GM18951 (cell line): ENCODE measurements around the gene GJC2.

Experiments
- POLR2A ChIP-seq: IDR thresholded peaks from 4 replicates; pipeline ENCODE4 v1.6.1; 2011; ENCODE audit warnings: mild to moderate bottlenecking; ENCODE audit not compliant: insufficient read length, insufficient read depth; ENCODE audit errors: extremely low read depth
- in situ Hi-C: fragments of 300-500 bp; cut with MboI; formaldehyde crosslinking; loops from one replicate; pipeline ENCODE4 v1.12.0; 2022; ENCODE audit warnings: low sequenced_read_pairs, mixed read lengths, inconsistent platforms; ENCODE audit not compliant: unreplicated experiment

The GJC2 gene

DNA sequence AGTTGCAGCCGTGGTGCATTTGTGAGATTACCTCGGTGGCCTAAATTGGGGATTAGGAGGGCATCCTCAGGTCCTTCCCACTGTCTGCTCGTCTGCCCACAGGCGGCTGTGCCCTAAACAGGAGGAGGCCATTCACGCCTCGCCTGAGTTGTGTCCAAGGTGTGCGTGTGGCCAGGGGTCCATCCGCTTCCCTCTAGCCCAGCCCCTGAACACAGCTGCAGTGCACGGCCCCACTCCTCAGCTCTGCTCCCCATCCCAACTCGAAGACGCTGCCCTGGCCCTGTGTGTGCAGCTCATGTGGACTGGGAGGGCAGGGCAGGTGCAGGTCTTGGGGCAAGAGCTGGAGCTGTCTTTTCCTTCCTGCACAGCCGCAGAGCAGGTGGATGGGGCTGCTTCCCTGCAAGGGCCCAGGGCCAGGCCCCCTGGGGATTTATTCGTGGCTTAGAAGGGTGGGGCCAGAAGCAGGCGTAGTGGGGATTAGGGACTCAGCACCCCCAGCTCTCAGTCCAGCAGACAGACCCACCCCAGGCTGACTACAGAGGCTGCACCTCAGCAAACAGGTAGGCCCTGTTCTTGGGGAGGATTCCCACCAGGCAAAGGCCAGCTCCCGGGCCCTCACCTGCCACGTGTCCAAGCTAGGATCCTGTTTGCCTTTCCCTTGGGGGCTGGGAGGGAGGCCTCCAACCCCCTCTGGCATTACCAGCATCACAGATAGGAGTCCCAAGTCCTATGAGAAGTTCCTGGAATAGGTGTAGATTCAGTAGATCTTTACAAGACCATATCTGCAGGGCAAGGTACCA lies 5.3 kb upstream of the GJC2 start:
- in situ Hi-C loops: no loop called here
- TF ChIP-seq POLR2A: no peak

DNA sequence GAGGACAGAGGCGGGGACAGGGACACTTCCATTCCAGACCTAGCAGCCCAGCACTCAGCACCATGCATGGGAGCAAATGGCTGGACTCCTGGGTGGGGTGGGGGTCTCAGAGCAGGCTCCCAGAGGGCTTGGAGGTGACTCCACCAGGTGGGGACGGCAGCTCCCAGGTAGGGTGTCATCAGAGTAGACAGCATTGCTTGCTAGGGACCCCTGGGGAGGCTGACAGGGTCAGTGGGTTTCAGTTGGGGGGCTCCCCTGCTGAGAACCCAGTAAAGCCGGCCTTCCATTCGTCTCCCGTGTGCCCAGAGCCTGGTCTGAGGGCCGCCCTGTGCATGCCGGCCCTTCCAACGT lies 4.8 kb upstream of the GJC2 start:
- TF ChIP-seq POLR2A: no peak
- in situ Hi-C loops: no loop called here

DNA sequence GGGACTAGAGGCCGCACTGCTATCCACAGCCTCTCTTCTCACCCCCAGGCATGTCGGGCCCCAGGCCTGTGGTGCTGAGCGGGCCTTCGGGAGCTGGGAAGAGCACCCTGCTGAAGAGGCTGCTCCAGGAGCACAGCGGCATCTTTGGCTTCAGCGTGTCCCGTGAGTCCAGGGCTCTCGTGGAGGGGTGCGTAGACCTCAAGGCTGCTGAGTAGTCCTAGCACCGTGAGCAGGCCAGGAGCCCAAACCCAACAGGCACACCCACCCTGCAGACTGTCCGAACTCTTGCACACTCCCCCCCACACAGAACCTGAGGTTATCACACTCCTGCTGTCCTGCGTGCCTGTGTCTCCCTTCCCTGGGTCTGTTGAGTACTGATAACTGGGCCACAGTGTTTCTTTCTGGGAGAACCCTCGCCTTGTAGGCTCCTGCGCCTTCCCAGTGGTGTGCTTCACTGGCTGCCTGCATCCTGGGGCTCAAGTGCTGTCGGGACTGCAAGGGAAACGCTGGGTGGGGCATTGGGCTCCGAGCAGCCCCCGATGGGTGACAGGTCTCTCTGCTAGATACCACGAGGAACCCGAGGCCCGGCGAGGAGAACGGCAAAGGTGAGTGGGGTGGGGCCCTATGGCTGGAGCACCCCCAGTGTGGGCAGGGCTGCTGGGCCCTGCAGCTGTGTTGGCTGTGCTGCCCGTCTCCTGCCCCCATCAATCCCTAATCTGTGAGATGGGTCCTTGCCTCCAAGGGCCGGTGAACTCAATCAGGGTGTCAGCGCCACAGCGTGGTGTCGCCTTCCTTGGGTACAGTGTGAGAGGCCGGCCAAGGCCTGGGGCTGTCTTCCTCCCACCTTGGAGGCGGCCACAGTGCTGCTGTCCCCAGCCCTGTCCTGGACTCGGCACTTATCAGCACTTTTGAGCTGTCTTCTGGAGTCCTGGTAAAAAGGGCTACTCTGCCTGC lies 4.0 kb upstream of the GJC2 start:
- in situ Hi-C loops: no loop called here
- no peak for TF ChIP-seq POLR2A

DNA sequence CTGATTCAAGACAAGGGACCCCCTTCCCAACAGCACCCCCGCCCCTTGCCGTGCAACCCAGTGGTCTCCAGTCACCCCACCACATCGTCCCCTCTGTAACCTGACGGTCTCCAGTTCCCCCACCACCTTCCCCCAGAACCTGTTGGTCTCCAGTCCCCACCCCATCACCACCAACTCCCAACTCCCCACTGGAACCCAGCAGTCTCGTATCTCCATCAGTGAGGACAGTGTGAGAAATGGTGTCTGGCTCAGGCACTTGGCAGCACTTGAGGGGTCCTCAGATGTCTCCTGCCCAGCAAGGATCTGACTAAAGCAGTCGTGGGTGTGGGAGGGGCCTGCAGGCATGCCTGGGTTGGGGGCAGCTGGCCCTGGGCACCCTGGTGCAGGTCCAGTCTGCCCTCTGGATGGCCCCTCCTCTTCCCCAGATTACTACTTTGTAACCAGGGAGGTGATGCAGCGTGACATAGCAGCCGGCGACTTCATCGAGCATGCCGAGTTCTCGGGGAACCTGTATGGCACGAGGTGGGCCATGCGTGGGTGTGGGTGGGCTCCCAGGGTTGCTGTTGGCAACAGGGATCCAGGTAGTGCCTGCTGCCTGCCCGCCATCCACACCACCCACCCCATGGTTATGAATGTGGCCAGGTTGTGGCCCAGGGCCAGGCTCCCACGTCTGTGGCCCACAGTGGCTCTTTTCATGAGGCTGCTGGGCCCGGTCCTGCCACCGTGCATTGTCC lies 3.1 kb upstream of the GJC2 start:
- in situ Hi-C loops: no loop called here
- TF ChIP-seq POLR2A: no peak

DNA sequence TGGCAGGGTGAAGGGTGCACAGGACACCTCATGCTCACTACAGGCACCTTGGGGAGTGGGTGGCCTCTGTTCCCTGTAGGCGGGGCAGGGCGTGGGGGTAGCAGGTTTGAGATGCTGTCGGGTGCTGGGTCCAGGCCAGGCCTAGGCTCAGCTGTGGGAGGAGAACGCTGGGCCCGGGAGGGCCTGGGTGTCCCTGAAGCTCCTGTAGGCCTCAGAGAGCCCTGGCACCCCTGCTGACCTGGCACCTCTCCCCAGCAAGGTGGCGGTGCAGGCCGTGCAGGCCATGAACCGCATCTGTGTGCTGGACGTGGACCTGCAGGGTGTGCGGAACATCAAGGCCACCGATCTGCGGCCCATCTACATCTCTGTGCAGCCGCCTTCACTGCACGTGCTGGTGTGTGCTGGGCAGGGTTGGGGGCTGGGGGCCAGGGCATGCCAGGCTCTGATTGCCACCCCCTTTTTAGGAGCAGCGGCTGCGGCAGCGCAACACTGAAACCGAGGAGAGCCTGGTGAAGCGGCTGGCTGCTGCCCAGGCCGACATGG lies 2.5 kb upstream of the GJC2 start:
- TF ChIP-seq POLR2A: no peak
- in situ Hi-C loops: no loop called here

DNA sequence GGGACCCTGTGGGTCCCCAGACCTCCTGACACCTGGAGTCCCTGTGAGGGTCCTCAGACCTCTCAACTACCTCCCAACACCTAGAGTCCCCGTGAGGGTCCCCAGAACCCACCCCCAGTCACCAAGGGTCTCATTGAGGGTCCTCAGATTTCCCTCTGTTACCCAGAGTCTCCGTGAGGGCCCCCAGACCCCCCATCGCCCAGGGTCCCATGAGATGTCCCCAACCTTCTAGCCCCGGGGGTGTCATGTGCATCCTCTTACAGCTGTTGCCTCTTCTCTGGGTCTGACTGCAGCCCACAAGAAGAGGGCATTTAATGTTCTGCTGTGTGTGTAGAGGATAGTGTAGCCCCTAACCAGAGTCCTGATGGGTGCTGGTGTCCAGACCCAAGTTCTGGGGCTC lies 2.0 kb upstream of the GJC2 start:
- no peak for TF ChIP-seq POLR2A
- in situ Hi-C loops: no loop called here

DNA sequence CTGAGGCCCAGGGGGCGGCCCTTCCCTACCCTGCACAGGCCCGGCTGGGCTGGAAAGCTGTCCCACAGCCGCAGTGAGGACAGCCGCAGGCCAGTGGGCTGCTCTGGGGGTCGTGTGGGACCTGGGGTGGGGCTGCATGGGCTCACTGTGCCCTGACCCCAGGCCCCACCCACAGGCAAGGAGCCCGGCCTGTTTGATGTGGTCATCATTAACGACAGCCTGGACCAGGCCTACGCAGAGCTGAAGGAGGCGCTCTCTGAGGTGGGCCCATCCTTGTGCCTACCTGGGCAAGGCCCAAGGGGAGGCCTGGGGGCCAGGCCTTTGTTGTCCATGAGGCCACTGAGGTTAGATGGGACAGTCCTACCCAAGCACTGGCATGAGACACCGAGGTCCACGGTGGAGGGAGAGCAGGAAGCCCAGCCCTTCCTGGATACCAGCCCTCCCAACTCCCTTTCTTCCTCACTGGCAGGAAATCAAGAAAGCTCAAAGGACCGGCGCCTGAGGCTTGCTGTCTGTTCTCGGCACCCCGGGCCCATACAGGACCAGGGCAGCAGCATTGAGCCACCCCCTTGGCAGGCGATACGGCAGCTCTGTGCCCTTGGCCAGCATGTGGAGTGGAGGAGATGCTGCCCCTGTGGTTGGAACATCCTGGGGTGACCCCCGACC lies 1.4 kb upstream of the GJC2 start:
- no peak for TF ChIP-seq POLR2A
- in situ Hi-C loops: no loop called here

DNA sequence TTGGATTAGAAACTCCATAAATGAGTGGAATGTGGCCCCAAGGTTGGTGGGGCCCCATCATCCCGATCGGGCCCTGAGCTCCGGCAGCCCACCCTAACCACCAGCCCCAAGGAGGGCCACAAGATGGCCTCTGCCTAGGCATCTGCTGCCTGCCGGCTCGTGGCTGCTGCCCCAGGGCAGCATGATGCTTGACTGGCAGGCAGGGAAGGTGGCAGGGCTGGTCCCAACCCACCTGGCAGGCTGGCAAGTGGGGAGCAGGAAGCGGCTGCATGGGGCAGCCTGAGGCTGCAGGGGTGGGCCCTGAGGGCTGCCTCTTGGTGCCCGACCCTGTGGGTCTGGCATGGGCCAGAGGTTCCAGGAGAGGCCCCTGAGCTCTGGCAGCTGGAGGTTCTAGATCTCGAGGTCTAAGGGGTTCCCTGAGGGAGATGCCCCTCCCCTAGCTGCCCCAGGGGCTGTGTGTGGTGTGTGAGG lies 760 bp upstream of the GJC2 start:
- in situ Hi-C loops: no loop called here
- TF ChIP-seq POLR2A: no peak

DNA sequence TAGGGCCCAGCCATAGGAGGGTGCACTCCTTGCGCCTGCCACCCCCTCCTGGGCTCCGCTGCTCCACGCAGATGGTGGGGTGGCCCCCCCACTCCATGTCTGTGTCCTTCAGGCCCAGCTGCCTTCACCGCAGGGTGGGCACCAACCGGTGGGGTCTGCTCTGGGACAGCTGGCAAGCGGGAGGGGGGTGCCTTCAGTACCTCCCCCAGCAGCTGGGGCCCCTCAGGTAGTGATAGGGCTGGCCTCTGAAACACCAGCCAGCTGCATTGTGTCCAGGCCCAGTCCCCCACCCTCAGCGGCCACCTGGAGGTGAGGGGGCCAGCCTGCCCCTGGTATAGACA lies 360 bp downstream of the GJC2 start:
- no peak for TF ChIP-seq POLR2A
- in situ Hi-C loops: no loop called here

DNA sequence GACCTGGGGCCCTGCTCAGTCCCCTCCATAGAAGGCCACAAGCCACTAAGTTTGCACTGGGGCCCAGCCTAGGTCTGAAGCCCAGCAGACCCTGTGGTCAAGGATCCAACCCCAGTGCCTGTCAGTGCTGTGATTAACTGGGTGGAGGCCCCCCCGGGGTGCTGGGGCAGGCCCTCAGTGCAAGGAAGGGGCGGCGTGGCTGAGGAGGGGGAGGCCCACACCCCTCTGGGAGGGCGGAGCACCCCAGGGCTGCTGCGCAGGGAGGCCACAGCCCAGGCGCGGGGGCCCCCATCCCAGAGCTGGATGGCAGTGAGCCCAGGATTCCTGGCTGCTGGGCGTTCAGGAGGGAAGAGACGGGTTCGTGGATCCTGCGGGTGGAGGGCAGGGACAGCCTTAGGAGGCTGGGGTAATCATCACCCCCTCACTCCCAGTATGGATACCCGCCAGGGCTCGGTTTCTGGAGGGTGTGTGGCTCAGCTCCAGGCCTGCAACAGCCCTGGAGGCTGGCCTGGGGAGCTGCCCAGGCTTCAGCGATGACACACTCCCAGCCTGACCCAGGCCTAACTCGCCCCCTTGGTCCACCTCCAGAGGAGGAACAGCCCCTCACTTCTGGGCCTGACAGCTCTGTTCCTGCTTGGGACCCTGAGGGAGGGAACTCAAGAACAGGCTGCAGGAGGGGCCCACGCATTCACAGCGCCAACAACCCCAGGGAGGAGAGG lies 890 bp downstream of the GJC2 start:
- in situ Hi-C loops: no loop called here
- TF ChIP-seq POLR2A: no peak

DNA sequence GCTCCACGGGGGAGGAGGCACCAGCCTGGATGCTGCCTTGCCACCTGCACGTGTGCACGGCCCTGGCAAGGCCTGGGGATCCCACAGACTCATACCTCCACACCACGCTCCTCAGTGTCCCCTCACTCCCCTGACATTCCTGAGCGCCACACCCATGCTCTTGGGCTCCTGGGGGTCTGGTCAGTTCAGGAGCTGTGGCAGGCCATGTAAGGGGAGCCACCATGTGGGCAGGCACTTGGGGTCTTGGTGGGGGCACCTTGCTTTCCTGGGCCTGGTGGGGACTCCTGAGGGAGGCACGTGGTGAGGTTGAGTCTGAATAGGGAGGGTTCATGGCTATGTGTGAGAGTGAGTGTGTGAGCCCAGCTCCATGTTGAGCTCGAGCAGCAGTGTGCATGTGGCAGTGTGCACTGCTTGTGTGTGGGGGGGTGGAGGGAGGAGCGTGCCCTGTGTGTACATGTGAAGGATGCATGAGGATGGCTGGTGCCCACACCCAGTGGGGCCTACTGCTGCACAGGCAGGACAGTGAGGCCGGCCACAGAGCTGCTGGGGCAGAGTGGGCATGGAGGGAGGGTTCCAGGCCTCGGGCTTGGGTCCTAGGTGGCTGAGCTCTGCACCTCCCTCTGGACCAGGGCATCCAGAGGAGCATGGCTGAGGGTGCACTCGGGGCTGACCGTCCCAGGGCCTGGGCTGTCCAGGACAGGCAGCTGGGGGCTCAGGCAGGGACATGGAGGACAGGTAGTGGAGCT lies 1.6 kb downstream of the GJC2 start:
- no peak for TF ChIP-seq POLR2A
- in situ Hi-C loops: no loop called here
